Left lung (tissue), 10 donors: ENCODE measurements around the gene QPRT. TPM values are rescaled to one million over a fixed set of nuclear protein-coding genes. Genes with fewer than 3 reads are reported as not detected.
A peak's percentile ranks its signal among the peaks of the same experiment; 100 is the strongest.
"Not testable (repeated sequence)": the region's sequence is repeated elsewhere in the genome, so short reads cannot be mapped to it uniquely, and the experiment has no call there.

ENCODE experiments used
- ATAC-seq: fragments of 200-7000 bp; cut with Tn5 transposase; one replicate; pipeline ENCODE4 v1.9.1; 2020; ENCODE audit warnings: moderate library complexity
- DNase-seq, 4 donors: peaks; one replicate each; pipeline ENCODE4 v3.0.0-alpha.2; 2013 to 2020
- H3K27ac ChIP-seq, 2 donors: fragments of 200-600 bp; sonication (generic) in 1 of 2; one replicate each; pipeline versions ENCODE4 v1.5.0 to v1.8.0; 2020 to 2021
- H3K27me3 ChIP-seq, 2 donors: fragments of 200-600 bp; sonication (generic) in 1 of 2; one replicate each; pipeline versions ENCODE4 v1.5.0 to v1.8.0; 2020 to 2021
- H3K36me3 ChIP-seq, 2 donors: fragments of 200-600 bp; sonication (generic) in 1 of 2; one replicate each; pipeline versions ENCODE4 v1.5.0 to v1.8.0; 2020 to 2021
- H3K4me1 ChIP-seq, 2 donors: fragments of 200-600 bp; one replicate each; pipeline ENCODE4 v1.8.0; 2021
- H3K4me3 ChIP-seq, 2 donors: fragments of 200-600 bp; sonication (generic) in 1 of 2; one replicate each; pipeline versions ENCODE4 v1.5.0 to v1.8.0; 2020 to 2021; ENCODE audit warnings: mild to moderate bottlenecking in 1 of 2
- H3K9me3 ChIP-seq, 2 donors: fragments of 200-600 bp; sonication (generic) in 1 of 2; one replicate each; pipeline versions ENCODE4 v1.5.0 to v1.8.0; 2020 to 2021
- CTCF ChIP-seq, 2 donors: fragments of 200-600 bp; sonication (generic) in 1 of 2; IDR thresholded peaks; one replicate each; pipeline versions ENCODE4 v1.5.0 to v1.8.0; 2021; ENCODE audit warnings: antibody characterized with exemption in 2 of 2
- intact Hi-C, 2 donors: fragments of 100-400 bp; cut with DNase I; formaldehyde crosslinking; loops; one replicate each; pipeline versions ENCODE4 v1.11.2 to v1.14.2; 2022
- polyA plus RNA-seq, 6 donors: library from polyadenylated mRNA; unstranded; fragments of 120-200 nt; gene quantifications; one replicate each; pipeline ENCODE4 v1.2.1, GENCODE V29; 2013; ENCODE audit not compliant: insufficient read length in 6 of 6
- total RNA-seq, 2 donors: library from RNA; stranded (reverse); fragmentation: NEBNext Ultra II Directional; extraction: Animal tissue kit (Norgen Biotek cat#: 25700); gene quantifications; one replicate each; pipeline ENCODE4 v1.2.1, GENCODE V29; 2021
- donor health status: DM: no; HTN: yes; CAD: no.
- donor health status: DM: no; HTN: no; CAD: no.

Gene QPRT
- total and polyA plus RNA-seq, 8 donors: 21.9 to 58.8 (median 52.1) TPM

GRCh38 chr16:29646947-29647346, 32.0 kb upstream of the QPRT start:
- H3K36me3 ChIP-seq: no peaks in the 10 kb centered on the region
- intact Hi-C loops: no loop called here

GRCh38 chr16:29649588-29650494, 29.1 kb upstream of the QPRT start:
- ATAC-seq: peak; percentile 55
- no peak for DNase-seq

More at GRCh38 chr16:29646947-29647346, 32.0 kb upstream of the QPRT start:
- ATAC-seq (no peak), DNase-seq (no peak)
- H3K4me1 ChIP-seq: peaks cover 0 to 26% of the 10 kb centered on the region in 2 donors
- H3K27me3 ChIP-seq: no peaks in the 10 kb centered on the region
- no peak overlapping the region for H3K4me3 ChIP-seq
- no peaks in the 10 kb centered on the region for H3K9me3 ChIP-seq
- TF ChIP-seq CTCF (IDR thresholded peaks at IDR 0.05): no peak
- no peak overlapping the region for H3K27ac ChIP-seq

GRCh38 chr16:29650771-29651170, 28.2 kb upstream of the QPRT start:
- Histone ChIP-seq H3K36me3 (no peaks in the 10 kb centered on the region), H3K27ac (no peak overlapping the region), H3K4me1 (peaks cover 0 to 39% of the 10 kb centered on the region in 2 donors), H3K4me3 (no peak overlapping the region), H3K27me3 (no peaks in the 10 kb centered on the region), H3K9me3 (no peaks in the 10 kb centered on the region)
- intact Hi-C loops: no loop called here
- ATAC-seq (no peak), DNase-seq (no peak)
- no peak for TF ChIP-seq CTCF (IDR thresholded peaks at IDR 0.05)

More at GRCh38 chr16:29649588-29650494, 29.1 kb upstream of the QPRT start:
- TF ChIP-seq CTCF (IDR thresholded peaks at IDR 0.05): no peak
- no peaks in the 10 kb centered on the region for H3K27me3 ChIP-seq
- H3K9me3 ChIP-seq: no peaks in the 10 kb centered on the region
- no peak overlapping the region for H3K27ac ChIP-seq
- H3K4me1 ChIP-seq: peaks cover 0 to 42% of the 10 kb centered on the region in 2 donors
- H3K4me3 ChIP-seq: no peak overlapping the region
- H3K36me3 ChIP-seq: no peaks in the 10 kb centered on the region
- intact Hi-C loops: no loop called here

- intact Hi-C loops: no loop called here
- DNase-seq: no peak
- H3K36me3 ChIP-seq: no peaks in the 10 kb centered on the region
- H3K4me3 ChIP-seq: no peak overlapping the region
- H3K4me1 ChIP-seq: peaks cover 0 to 39% of the 10 kb centered on the region in 2 donors
- H3K27ac ChIP-seq: no peak overlapping the region
- no peaks in the 10 kb centered on the region for H3K27me3 ChIP-seq
- no peaks in the 10 kb centered on the region for H3K9me3 ChIP-seq
- TF ChIP-seq CTCF (IDR thresholded peaks at IDR 0.05): no peak
- ATAC-seq: no peak
Observed at GRCh38 chr16:29651774-29652349, 27.1 kb upstream of the QPRT start.

GRCh38 chr16:29653471-29653870, 25.5 kb upstream of the QPRT start:
- Histone ChIP-seq H3K4me1 (peaks cover 0 to 39% of the 10 kb centered on the region in 2 donors), H3K27me3 (no peaks in the 10 kb centered on the region), H3K36me3 (no peaks in the 10 kb centered on the region), H3K9me3 (no peaks in the 10 kb centered on the region), H3K27ac (no peak overlapping the region), H3K4me3 (no peak overlapping the region)
- TF ChIP-seq CTCF (IDR thresholded peaks at IDR 0.05): no peak
- DNase-seq (no peak), ATAC-seq (peak; percentile 41)
- intact Hi-C loops: no loop called here

- H3K4me3 ChIP-seq, H3K36me3 ChIP-seq, H3K27ac ChIP-seq, H3K9me3 ChIP-seq, ATAC-seq, H3K27me3 ChIP-seq, DNase-seq, intact Hi-C loops: not testable (repeated sequence)
- H3K4me1 ChIP-seq: peaks cover 0 to 38% of the 10 kb centered on the region in 2 donors
Observed at GRCh38 chr16:29653890-29654289, 25.1 kb upstream of the QPRT start.
